ENCODE results near the gene CNTFR.
A peak's percentile ranks its signal among the peaks of the same experiment; 100 is the strongest.

The CNTFR gene

DNA sequence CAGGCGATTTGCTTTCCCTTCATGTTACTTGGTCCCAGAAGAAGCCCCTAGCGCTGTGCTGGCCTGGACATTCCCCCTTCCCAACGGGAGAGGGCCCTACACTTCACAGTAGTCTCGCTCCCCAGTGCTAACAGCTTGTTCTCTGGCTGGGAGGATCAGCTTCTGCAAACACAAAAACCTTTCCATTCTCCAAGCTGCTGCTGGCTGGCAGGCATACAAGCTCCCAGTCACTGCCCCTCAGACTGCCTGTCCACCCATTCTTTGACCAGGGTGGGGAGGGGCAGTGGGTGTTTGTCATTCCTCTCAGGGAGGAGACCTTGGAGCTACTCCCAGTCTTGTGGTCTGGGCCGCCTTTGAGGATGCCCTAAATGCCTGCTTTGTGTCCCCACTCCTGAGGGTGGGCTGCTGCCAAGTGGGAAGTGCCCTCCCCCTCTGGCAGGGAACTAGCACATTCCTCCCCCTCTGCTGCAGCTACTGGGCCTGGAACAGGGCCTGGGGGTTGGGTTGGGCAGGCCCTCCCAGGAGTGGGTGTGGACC, 87.6 kb downstream of the CNTFR start:
- no peak overlapping the region for H3K4me3 ChIP-seq
- peak overlapping the region in 1 of 2 donors; percentile 16 for H3K27ac ChIP-seq
- no peak for DNase-seq (ENCODE audit: low spot score)
- TF ChIP-seq, protein P1, sequence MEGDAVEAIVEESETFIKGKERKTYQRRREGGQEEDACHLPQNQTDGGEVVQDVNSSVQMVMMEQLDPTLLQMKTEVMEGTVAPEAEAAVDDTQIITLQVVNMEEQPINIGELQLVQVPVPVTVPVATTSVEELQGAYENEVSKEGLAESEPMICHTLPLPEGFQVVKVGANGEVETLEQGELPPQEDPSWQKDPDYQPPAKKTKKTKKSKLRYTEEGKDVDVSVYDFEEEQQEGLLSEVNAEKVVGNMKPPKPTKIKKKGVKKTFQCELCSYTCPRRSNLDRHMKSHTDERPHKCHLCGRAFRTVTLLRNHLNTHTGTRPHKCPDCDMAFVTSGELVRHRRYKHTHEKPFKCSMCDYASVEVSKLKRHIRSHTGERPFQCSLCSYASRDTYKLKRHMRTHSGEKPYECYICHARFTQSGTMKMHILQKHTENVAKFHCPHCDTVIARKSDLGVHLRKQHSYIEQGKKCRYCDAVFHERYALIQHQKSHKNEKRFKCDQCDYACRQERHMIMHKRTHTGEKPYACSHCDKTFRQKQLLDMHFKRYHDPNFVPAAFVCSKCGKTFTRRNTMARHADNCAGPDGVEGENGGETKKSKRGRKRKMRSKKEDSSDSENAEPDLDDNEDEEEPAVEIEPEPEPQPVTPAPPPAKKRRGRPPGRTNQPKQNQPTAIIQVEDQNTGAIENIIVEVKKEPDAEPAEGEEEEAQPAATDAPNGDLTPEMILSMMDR (IDR thresholded peaks at IDR 0.05), result no peak
